Measurements from ENCODE around the gene MGAT4C. TPM values are rescaled to one million over a fixed set of nuclear protein-coding genes. Genes with fewer than 3 reads are reported as not detected.
"Not testable (repeated sequence)": the region's sequence is repeated elsewhere in the genome, so short reads cannot be mapped to it uniquely, and the experiment has no call there.

MGAT4C gene
- total RNA-seq, 1 experiment from 2014 or later = not detected

DNA sequence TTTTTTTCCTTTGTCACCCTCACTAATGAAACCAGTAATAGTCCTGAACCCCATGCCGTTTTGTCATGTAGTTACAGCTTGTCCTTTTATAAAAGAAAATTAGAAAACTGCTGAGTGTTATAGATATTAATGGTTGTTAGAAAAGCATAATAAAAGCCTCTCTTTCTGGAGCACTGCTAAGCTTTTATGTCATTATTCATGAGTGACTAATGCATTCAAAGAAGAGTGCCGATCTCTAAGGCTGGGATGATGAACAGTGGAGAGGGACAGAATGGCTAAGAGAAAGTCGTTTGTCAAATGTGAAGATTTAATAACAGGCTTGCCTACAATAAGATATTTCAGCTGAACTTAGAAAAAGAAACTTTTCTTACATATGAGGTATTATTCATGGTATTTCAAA, 121.6 kb downstream of the MGAT4C start:
- H3K4me1 ChIP-seq (ENCODE audit: insufficient read depth, low read length) = peaks cover 20% of the 10 kb centered on the region
- BruUV-seq (replicated peaks) = no TSS peak
- no peaks in the 10 kb centered on the region for H3K27me3 ChIP-seq (ENCODE audit: low read length)
- no peak for TF ChIP-seq CTCF (conservative IDR thresholded peaks at IDR 0.05; ENCODE audit: low read depth, low read length)
- no peak for TF ChIP-seq EZH2 (IDR thresholded peaks at IDR 0.05; ENCODE audit: low read length, unreplicated experiment)
- TF ChIP-seq EZH2phosphoT487 (IDR thresholded peaks at IDR 0.05; ENCODE audit: borderline replicate concordance, low read length) = no peak
- no peaks in the 10 kb centered on the region for H3F3A ChIP-seq (ENCODE audit: low read length, unreplicated experiment)
- 0 out of 2 replicates have a peak overlapping the region, but pooled peaks have one; percentile 2 for H3K4me2 ChIP-seq (ENCODE audit: low read length)
- no peak overlapping the region for H2AFZ ChIP-seq (ENCODE audit: low read length)
- H3K27ac ChIP-seq (ENCODE audit: low read length) = no peak overlapping the region
- H3K36me3 ChIP-seq (ENCODE audit: low read depth, low read length) = no peaks in the 10 kb centered on the region
- POLR2A ChIA-PET (ENCODE audit: unreplicated experiment) = no interaction called here
- no peaks in the 10 kb centered on the region for H3K9me3 ChIP-seq (ENCODE audit: low read length)
- H3K4me3 ChIP-seq (ENCODE audit: low read length) = no peak overlapping the region
- no peak overlapping the region for H3K9ac ChIP-seq (ENCODE audit: low read length)
- H3K79me2 ChIP-seq (ENCODE audit: low read length) = no peaks in the 10 kb centered on the region
- ATAC-seq (peak; percentile 57), DNase-seq (peak; percentile 50)
- intact Hi-C loops (cut with micrococcal nuclease) = loop anchor here (10.0 kb wide), 1 partner anchor 130 kb away; no protein-coding TSS in a partner anchor
- CTCF ChIA-PET = no interaction called here
- H4K20me1 ChIP-seq (ENCODE audit: low read length) = no peaks in the 10 kb centered on the region
- H3K9me2 ChIP-seq (replicated peaks; ENCODE audit: low read length) = no peaks in the 10 kb centered on the region

DNA sequence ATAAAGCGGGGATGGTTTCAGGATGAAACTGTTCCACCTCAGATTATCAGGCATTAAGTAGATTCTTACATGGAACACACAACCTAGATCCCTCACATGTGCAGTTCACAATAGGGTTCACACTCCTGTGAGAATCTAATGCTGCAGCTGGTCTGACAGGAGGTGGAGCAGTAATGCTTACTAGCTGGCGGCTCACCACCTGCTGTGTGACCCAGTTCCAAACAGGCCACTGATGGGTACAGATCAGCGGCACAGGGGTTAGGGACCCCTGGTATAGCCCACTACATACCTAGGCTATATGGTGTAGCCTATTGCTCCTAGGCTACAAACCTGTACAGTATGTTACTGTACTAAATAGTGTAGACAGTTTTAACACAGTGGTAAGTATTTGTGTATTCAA, 129.3 kb downstream of the MGAT4C start:
- H3F3A ChIP-seq (ENCODE audit: low read length, unreplicated experiment); H4K20me1 ChIP-seq (ENCODE audit: low read length); BruUV-seq (replicated peaks); H3K79me2 ChIP-seq (ENCODE audit: low read length); H2AFZ ChIP-seq (ENCODE audit: low read length); H3K27me3 ChIP-seq (ENCODE audit: low read length); POLR2A ChIA-PET (ENCODE audit: unreplicated experiment); CTCF ChIA-PET; H3K36me3 ChIP-seq (ENCODE audit: low read depth, low read length); H3K9me3 ChIP-seq (ENCODE audit: low read length); ATAC-seq; intact Hi-C loops (cut with micrococcal nuclease); H3K4me1 ChIP-seq (ENCODE audit: insufficient read depth, low read length); DNase-seq; H3K27ac ChIP-seq (ENCODE audit: low read length); H3K4me2 ChIP-seq (ENCODE audit: low read length); H3K9me2 ChIP-seq (replicated peaks; ENCODE audit: low read length); H3K9ac ChIP-seq (ENCODE audit: low read length); H3K4me3 ChIP-seq (ENCODE audit: low read length): not testable (repeated sequence)

- no peak overlapping the region for H3K27ac ChIP-seq (ENCODE audit: low read length)
- no peaks in the 10 kb centered on the region for H3K9me2 ChIP-seq (replicated peaks; ENCODE audit: low read length)
- H3K9ac ChIP-seq (ENCODE audit: low read length) = no peak overlapping the region
- no peaks in the 10 kb centered on the region for H3K27me3 ChIP-seq (ENCODE audit: low read length)
- BruUV-seq (replicated peaks) = no TSS peak
- CTCF ChIA-PET = no interaction called here
- peak; percentile 98 for ATAC-seq
- DNase-seq = peak; percentile 30
- no peaks in the 10 kb centered on the region for H3K9me3 ChIP-seq (ENCODE audit: low read length)
- H3K4me2 ChIP-seq (ENCODE audit: low read length) = peak overlapping the region; percentile 8; the same call in 1 of the 2 replicates
- H3K4me3 ChIP-seq (ENCODE audit: low read length) = no peak overlapping the region
- H3K4me1 ChIP-seq (ENCODE audit: insufficient read depth, low read length) = peaks cover 10% of the 10 kb centered on the region; the same call in 1 of the 2 replicates
- no peak overlapping the region for H2AFZ ChIP-seq (ENCODE audit: low read length)
- H4K20me1 ChIP-seq (ENCODE audit: low read length) = no peaks in the 10 kb centered on the region
- H3F3A ChIP-seq (ENCODE audit: low read length, unreplicated experiment) = no peaks in the 10 kb centered on the region
- POLR2A ChIA-PET (ENCODE audit: unreplicated experiment) = no interaction called here
- intact Hi-C loops (cut with micrococcal nuclease) = no loop called here
- H3K79me2 ChIP-seq (ENCODE audit: low read length) = no peaks in the 10 kb centered on the region
- no peak for TF ChIP-seq CTCF (conservative IDR thresholded peaks at IDR 0.05; ENCODE audit: low read depth, low read length)
- no peak for TF ChIP-seq EZH2 (IDR thresholded peaks at IDR 0.05; ENCODE audit: low read length, unreplicated experiment)
- TF ChIP-seq EZH2phosphoT487 (IDR thresholded peaks at IDR 0.05; ENCODE audit: borderline replicate concordance, low read length) = no peak
- no peaks in the 10 kb centered on the region for H3K36me3 ChIP-seq (ENCODE audit: low read depth, low read length)
Observed at GRCh38 chr12:86122846-86123468, 133.2 kb downstream of the MGAT4C start.

Measured in PC-3 (cell line).